Adipocyte (in vitro differentiated cells): ENCODE results near the gene GPN2.

Source experiments
- DNase-seq: peaks from one replicate; pipeline ENCODE4 v3.0.0-alpha.2; 2015; ENCODE audit warnings: low read depth
- H3K27me3 ChIP-seq: replicated peaks from 2 replicates; pipeline ENCODE4 v1.7.0; 2013; ENCODE audit warnings: mild to moderate bottlenecking, low read length, moderate library complexity; ENCODE audit not compliant: control insufficient read depth, insufficient read depth
- H3K36me3 ChIP-seq: 2 replicates; pipeline ENCODE4 v1.7.0; 2013; ENCODE audit warnings: low read length, mild to moderate bottlenecking, moderate library complexity; ENCODE audit not compliant: control insufficient read depth, insufficient read depth, severe bottlenecking
- H3K4me1 ChIP-seq: 2 replicates; pipeline ENCODE4 v1.7.0; 2013; ENCODE audit warnings: mild to moderate bottlenecking, low read length, moderate library complexity; ENCODE audit not compliant: control insufficient read depth, insufficient read depth
- H3K4me3 ChIP-seq: 2 replicates; pipeline ENCODE4 v1.7.0; 2013; ENCODE audit warnings: mild to moderate bottlenecking, low read length, moderate library complexity
- H3K9ac ChIP-seq: 2 replicates; pipeline ENCODE4 v1.7.0; 2013; ENCODE audit warnings: mild to moderate bottlenecking, low read length, moderate library complexity
- H3K9me3 ChIP-seq: 2 replicates; pipeline ENCODE4 v1.7.0; 2013; ENCODE audit warnings: mild to moderate bottlenecking, low read length, moderate library complexity; ENCODE audit not compliant: control insufficient read depth

The GPN2 gene

DNA sequence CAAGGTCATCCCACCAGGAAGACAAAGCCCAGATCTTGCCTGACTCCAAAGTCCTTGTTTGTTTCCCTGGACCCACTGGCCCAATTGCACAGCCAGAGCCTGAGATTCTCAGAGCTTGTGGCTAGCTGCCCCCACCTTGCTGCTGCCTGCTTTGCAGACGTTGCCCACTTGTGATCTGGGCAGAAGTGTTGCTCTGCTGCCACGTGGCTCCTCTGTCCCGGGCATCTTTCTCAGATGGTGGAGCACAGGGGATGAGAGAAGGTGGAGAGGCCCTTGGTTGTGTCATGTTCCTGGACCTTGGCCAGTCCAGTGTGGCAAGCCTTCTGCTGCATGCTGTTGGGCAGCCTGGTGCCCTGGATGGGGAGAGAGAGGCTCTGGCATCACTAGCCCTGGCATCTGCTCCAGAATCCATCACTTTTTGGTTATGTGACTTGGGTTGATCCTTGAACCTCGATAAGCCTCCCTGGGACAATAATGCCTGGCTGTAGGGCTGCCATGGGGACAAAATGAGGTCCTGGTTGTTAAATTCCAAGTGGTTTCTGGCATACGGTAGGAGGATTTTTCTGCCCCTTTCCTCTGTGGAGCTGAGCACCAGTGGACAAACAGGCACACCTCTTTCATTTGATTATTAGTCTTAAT, 25.2 kb upstream of the GPN2 start:
- Histone ChIP-seq H3K9me3 (no peaks in the 10 kb centered on the region), H3K36me3 (no peaks in the 10 kb centered on the region), H3K4me3 (no peak overlapping the region), H3K4me1 (no peaks in the 10 kb centered on the region), H3K27me3 (no peaks in the 10 kb centered on the region), H3K9ac (no peak overlapping the region)
- no peak for DNase-seq

DNA sequence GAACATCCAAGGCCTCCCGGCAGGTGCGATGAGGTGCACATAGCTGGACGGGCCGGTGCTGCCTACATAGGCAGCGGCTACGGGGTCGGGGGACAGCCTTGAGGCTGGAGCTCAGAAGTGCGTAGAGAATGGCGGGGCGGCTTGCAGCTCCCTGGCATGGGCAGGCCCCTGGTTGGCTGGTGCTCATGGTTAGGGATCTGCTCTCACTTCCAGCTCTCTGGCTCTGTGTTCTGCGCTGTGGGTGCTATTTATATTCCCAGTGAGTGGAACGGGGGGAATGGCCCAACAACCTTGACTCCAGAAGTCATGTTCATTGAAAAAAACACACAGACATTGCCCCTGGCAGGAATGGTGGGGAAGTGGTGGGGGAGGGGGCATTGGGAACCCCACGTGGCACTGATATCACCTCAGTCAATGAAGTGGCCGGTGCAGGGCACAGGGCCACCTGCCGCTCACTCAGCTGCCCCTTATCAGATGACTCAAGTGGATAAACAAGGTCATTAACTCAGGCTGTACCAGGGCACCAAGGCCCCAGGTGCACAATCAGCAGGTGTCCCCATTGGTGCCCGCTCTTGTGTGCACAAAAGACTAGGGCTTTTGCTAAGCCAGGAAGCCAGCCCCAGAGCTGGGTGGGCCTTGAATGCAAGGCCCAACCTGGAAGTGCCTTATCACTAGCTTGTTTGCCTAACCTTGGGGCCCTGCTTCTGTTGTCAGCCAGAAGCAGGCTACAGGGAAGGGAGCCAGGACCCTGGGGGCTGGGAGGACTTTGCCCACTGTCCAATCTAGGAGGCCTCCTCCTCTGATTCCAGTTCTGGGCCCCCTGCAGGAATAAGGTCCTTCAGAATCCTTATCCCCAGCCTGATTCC, 23.9 kb upstream of the GPN2 start, which contains the start of gene NR0B2:
Gene NR0B2, minus strand, starts transcription at position 222 of the 866 bp plus-strand sequence. Its CDS starts 35 bp downstream, at position 187.
- no peak within 1 kb of the TSS for H3K9ac ChIP-seq
- no peaks in the 10 kb centered on the region for H3K27me3 ChIP-seq
- no peak for DNase-seq
- no peak within 1 kb of the TSS for H3K4me3 ChIP-seq
- H3K36me3 ChIP-seq: no peaks in the 10 kb centered on the region
- H3K4me1 ChIP-seq: no peaks in the 10 kb centered on the region
- H3K9me3 ChIP-seq: no peaks in the 10 kb centered on the region

DNA sequence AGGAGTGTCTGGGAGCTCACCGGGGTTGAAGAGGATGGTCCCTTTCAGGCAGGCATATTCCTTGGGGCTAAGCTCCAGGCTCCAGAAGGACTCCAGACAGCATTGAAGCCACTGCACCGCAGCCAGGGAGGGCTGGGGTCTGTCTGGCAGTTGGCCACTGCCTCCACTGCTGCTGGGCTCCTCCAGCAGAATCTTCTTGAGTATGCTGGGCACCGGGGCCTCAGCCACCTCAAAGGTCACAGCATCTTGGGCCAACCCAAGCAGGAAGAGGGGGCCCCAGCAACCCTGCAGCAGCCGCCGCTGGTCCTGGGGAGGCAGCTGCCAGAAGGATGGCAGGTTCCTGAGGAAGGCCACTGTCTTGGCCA, 23.3 kb upstream of the GPN2 start:
- H3K9ac ChIP-seq: no peak overlapping the region
- no peaks in the 10 kb centered on the region for H3K36me3 ChIP-seq
- no peaks in the 10 kb centered on the region for H3K9me3 ChIP-seq
- DNase-seq: no peak
- no peak overlapping the region for H3K4me3 ChIP-seq
- no peaks in the 10 kb centered on the region for H3K27me3 ChIP-seq
- no peaks in the 10 kb centered on the region for H3K4me1 ChIP-seq

DNA sequence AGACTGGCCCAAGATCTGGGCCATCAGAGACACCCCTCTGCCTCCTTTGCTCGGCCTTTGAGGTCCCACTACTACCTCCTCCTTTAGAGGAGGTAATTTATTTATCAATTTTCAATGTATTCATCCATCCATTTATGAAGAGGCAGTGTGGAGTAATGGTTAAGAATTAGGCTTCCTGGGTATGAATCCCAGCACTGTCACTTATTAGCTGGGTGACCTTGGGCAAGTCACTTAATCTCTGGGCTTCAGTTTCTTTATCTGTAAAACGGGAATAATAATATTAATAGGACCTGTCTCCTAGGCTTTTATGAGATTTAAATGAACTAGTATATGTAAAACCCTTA, 22.0 kb upstream of the GPN2 start:
- Histone ChIP-seq H3K9me3 (no peaks in the 10 kb centered on the region), H3K4me1 (no peaks in the 10 kb centered on the region), H3K27me3 (no peaks in the 10 kb centered on the region), H3K9ac (no peak overlapping the region), H3K36me3 (no peaks in the 10 kb centered on the region), H3K4me3 (no peak overlapping the region)
- no peak for DNase-seq

DNA sequence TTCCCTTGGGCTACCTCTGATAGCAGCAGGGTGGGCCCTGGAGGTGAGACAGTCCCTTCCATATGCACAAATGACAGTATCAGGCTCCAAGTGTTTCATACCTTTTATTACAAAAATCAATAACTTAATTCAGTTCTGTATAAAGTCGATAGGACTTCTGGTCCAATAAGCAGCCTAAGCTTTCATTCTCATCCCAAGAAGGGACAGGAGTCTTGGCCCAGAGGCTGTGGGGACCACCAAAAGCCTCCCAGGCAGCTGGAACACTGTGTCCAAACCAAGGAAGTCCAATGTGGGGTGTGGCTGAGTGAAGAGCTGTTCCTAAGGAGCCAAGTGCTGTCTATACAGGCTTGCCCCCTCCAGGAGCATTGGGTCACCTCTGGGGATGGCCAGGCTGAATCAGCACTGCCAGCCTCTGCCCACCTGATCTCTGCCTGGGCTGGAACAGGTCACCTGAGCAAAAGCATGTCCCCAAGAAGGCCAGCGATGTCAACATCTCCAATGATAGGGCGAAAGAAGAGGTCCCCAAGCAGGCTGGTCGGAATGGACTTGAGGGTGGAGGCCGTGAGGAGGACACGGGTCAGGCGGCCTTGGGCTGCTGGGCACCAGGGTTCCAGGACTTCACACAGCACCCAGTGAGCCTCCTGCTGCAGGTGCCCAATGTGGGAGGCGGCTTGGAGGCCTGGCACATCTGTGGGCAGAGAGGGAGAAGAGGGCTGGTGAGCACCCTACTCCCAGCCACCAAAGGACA, 21.5 kb upstream of the GPN2 start:
- H3K9me3 ChIP-seq: no peaks in the 10 kb centered on the region
- no peaks in the 10 kb centered on the region for H3K4me1 ChIP-seq
- no peak for DNase-seq
- H3K36me3 ChIP-seq: no peaks in the 10 kb centered on the region
- H3K27me3 ChIP-seq: no peaks in the 10 kb centered on the region
- no peak overlapping the region for H3K9ac ChIP-seq
- H3K4me3 ChIP-seq: no peak overlapping the region

DNA sequence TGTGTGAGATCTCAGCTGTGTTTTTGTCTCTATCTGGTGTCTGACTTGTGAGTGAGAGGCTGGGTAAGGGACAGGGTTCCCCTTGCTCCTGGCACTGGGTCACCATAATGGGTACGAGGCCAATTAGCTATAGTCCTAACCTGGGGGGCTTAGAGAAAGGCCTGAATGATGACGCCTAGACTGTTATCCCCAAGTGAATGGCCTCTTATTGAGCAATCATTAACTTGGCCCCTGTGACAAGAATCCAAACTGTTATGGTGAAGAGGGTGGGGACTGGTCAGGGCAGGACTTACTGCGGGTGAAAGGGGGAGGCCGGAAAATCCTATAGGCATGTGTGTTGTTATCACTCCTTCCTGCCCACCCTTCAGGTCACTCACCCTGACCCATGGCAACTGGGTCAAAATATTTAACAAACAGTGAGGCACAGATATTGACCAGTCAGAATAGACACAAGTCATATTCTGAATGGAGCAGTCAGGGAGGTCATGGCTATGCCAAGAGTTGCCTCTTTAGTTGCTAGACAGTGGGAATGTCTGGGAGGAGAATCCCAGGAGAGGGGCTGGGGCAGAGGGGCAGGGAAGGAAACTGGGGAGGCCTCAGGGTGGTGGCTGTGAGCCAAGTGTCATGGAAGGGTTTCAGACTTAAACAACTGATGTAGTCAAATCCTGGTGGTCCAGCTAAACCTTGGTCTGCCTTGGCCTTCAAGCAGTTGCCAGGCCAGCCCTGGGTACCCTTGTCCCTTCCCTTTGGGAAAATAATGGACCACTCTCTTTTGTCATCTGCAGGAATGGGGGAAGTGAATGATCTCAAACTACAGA, 20.5 kb upstream of the GPN2 start:
- H3K9ac ChIP-seq: no peak overlapping the region
- H3K4me1 ChIP-seq: no peaks in the 10 kb centered on the region
- H3K27me3 ChIP-seq: no peaks in the 10 kb centered on the region
- H3K9me3 ChIP-seq: no peaks in the 10 kb centered on the region
- H3K4me3 ChIP-seq: no peak overlapping the region
- DNase-seq: no peak
- H3K36me3 ChIP-seq: no peaks in the 10 kb centered on the region

DNA sequence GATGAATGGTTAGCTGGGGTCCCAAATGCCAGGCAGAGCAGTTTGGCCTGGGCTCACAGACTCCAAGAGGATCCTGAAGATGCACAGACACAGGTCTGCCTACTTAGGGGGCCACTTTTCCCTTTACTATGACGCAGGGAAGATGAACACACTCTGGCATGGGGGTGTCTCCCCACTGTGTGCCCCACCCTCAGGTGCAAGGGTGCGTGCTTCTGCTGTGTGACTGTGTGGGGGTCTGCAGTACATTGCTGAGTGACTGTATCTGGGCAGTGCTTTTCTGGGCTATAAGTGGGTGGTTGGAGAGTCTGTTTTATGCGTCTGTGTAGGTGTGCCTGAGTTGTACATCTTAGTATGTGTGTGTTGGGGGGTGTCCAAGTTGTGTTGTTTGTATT, 19.9 kb upstream of the GPN2 start:
- Histone ChIP-seq H3K27me3 (no peaks in the 10 kb centered on the region), H3K4me1 (no peaks in the 10 kb centered on the region), H3K9me3 (no peaks in the 10 kb centered on the region), H3K36me3 (no peaks in the 10 kb centered on the region), H3K9ac (no peak overlapping the region), H3K4me3 (no peak overlapping the region)
- DNase-seq: no peak

DNA sequence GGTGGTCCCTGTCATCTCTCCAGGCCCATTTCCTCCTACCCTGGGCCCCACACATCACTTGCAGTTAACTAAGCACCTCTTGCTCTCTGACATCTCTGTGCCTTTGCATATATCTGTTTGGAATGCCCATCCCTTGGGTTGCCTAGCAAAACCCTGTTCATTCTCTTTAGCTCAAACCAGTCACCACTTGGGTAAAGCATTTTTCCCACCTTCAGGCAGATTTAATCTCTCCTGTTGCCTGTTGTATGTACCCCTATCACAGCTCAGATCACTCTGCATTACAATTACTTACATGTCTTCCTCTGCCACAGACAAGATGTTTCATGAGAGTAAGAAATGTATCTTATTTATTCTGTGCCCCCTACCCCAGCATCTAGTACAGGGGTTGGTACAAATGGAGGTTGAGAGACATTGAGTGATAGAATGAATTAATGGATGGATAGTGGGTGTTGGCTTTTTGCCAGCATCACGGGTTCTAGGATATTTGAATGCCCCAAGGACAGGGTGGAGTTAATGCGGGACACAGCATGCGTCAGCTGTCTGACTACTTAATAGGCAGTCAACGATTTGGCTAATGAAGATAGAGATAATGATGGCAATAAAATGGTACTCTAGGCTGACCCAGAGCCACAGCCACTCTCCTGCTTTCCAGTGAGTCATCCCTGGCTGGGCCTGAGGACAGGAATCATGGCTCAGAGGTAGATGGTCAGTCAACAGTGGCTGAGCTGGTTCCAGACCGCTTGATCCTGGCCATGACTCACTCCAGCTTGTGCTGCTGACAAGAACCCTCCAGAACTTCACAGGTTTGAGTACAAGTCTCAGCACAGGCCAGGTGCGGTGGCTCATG, 17.2 kb upstream of the GPN2 start:
- no peak overlapping the region for H3K4me3 ChIP-seq
- no peaks in the 10 kb centered on the region for H3K27me3 ChIP-seq
- H3K36me3 ChIP-seq: no peaks in the 10 kb centered on the region
- no peaks in the 10 kb centered on the region for H3K9me3 ChIP-seq
- H3K4me1 ChIP-seq: no peaks in the 10 kb centered on the region
- H3K9ac ChIP-seq: no peak overlapping the region
- peak; percentile 36 for DNase-seq

DNA sequence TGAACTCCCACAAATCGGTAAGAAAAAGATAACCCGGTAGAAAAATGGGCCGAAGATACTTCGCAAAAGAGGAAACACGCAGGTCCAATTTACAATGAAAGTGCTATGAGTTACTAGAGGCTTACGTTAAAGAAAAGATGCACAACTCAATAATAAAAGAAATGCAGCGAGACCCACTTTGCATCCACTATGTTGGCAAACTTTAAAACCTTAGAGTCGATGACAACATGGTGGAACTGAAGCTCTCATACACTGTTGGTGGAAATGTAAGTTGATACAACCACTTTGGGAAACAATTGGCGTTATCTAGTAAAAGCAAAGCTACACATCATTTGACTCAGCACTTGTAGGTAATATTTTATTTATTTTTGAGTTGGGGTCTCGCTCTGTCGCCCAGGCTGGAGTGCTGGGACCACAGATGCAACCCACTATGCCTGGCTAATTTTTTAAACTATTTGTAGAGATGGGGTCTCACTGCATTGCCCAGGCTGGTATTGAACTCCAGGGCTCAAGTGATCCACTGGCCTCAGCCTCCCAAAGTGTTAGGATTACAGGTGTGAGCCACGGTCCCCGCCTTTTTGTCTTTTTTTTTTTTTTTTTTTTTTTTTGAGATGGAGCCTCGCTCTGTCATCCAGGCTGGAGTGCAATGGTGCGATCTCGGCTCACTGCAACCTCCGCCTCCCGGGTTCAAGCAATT, 10.9 kb upstream of the GPN2 start:
- Histone ChIP-seq H3K9ac (peak overlapping the region; percentile 98), H3K4me1 (peaks cover 17% of the 10 kb centered on the region), H3K9me3 (no peaks in the 10 kb centered on the region)

More for the DNA sequence above, 10.9 kb upstream of the GPN2 start:
- H3K36me3 ChIP-seq: peaks cover 11% of the 10 kb centered on the region
- no peaks in the 10 kb centered on the region for H3K27me3 ChIP-seq
- no peak for DNase-seq
- peak overlapping the region; percentile 98 for H3K4me3 ChIP-seq
